ENCODE data around the gene THAP3. TPM values are rescaled to one million over a fixed set of nuclear protein-coding genes. Genes with fewer than 3 reads are reported as not detected.

THAP3 gene
- polyA plus RNA-seq, 5 donors: 13.1 to 24.1 (median 17.8) TPM

GRCh38 chr1:6603238-6603914 lies 21.3 kb upstream of the THAP3 start:
- DNase-seq: peak; percentile 77 to 79

- DNase-seq: peak; percentile 65 to 71
Measured at GRCh38 chr1:6603915-6604558, 20.6 kb upstream of the THAP3 start.

GRCh38 chr1:6612641-6613360 lies 11.9 kb upstream of the THAP3 start:
- DNase-seq: peak in 1 of 2 donors; percentile 46

- peak; percentile 98 to 99 for DNase-seq
Measured at GRCh38 chr1:6613361-6614018, 11.2 kb upstream of the THAP3 start, which contains the start of gene PHF13. Gene PHF13 (plus strand): TSS chr1:6613731. CDS start chr1:6614067, 336 bp downstream.

- peak in 1 of 2 donors; percentile 52 for DNase-seq
Measured at GRCh38 chr1:6614019-6614928, 10.4 kb upstream of the THAP3 start.

GRCh38 chr1:6614929-6615785 lies 9.5 kb upstream of the THAP3 start:
- DNase-seq: no peak

GRCh38 chr1:6619045-6619444 lies 5.6 kb upstream of the THAP3 start:
- no peak for DNase-seq

- DNase-seq: no peak
Measured at GRCh38 chr1:6621429-6622391, 3.0 kb upstream of the THAP3 start.

- DNase-seq: no peak
Measured at GRCh38 chr1:6622396-6623152, 2.1 kb upstream of the THAP3 start.

- DNase-seq: no peak
Measured at GRCh38 chr1:6623269-6623965, 1.3 kb upstream of the THAP3 start.

GRCh38 chr1:6625584-6626149 lies 999 bp downstream of the THAP3 start:
- peak in 1 of 2 donors; percentile 31 for DNase-seq

- no peak for DNase-seq
Measured at GRCh38 chr1:6627031-6627430, 2.4 kb downstream of the THAP3 start.

GRCh38 chr1:6627841-6628545 lies 3.3 kb downstream of the THAP3 start:
- DNase-seq: no peak

GRCh38 chr1:6628971-6629479 lies 4.4 kb downstream of the THAP3 start:
- no peak for DNase-seq

GRCh38 chr1:6630027-6630426 lies 5.4 kb downstream of the THAP3 start:
- no peak for DNase-seq

GRCh38 chr1:6631058-6631457 lies 6.4 kb downstream of the THAP3 start:
- DNase-seq: no peak
